GM21723 (cell line): ENCODE data around the gene IMMP2L.
A peak's percentile ranks its signal among the peaks of the same experiment; 100 is the strongest.

ENCODE experiments used
- ATAC-seq: cut with Tn5 transposase; IDR thresholded peaks from one replicate; pipeline ENCODE4 v1.9.1; 2021; ENCODE audit warnings: mild to moderate bottlenecking, moderate library complexity; ENCODE audit not compliant: unreplicated experiment

IMMP2L gene

GRCh38 chr7:111407258-111407657, 155.0 kb downstream of the IMMP2L start:
- ATAC-seq, result no peak

GRCh38 chr7:111405621-111406020, 156.7 kb downstream of the IMMP2L start:
- no peak for ATAC-seq

- ATAC-seq, result no peak
Measured at GRCh38 chr7:111401516-111401915, 160.8 kb downstream of the IMMP2L start.

GRCh38 chr7:111400088-111400487, 162.2 kb downstream of the IMMP2L start:
- no peak for ATAC-seq

GRCh38 chr7:111394891-111395290, 167.4 kb downstream of the IMMP2L start:
- ATAC-seq, result no peak

- ATAC-seq, result no peak
Measured at GRCh38 chr7:111393011-111393754, 169.1 kb downstream of the IMMP2L start.

- ATAC-seq, result no peak
Measured at GRCh38 chr7:111392294-111392693, 170.0 kb downstream of the IMMP2L start.

- no peak for ATAC-seq
Measured at GRCh38 chr7:111390000-111390399, 172.3 kb downstream of the IMMP2L start.

GRCh38 chr7:111388912-111389311, 173.4 kb downstream of the IMMP2L start:
- ATAC-seq, result peak; percentile 89

GRCh38 chr7:111388016-111388415, 174.3 kb downstream of the IMMP2L start:
- no peak for ATAC-seq

GRCh38 chr7:111384065-111384891, 178.0 kb downstream of the IMMP2L start:
- no peak for ATAC-seq

GRCh38 chr7:111383133-111383532, 179.2 kb downstream of the IMMP2L start:
- ATAC-seq, result no peak

- no peak for ATAC-seq
Measured at GRCh38 chr7:111381590-111381989, 180.7 kb downstream of the IMMP2L start.

- no peak for ATAC-seq
Measured at GRCh38 chr7:111380945-111381344, 181.3 kb downstream of the IMMP2L start.

- ATAC-seq, result no peak
Measured at GRCh38 chr7:111374027-111374426, 188.3 kb downstream of the IMMP2L start.

- ATAC-seq, result no peak
Measured at GRCh38 chr7:111371437-111371836, 190.9 kb downstream of the IMMP2L start.

- no peak for ATAC-seq
Measured at GRCh38 chr7:111370002-111370401, 192.3 kb downstream of the IMMP2L start.

GRCh38 chr7:111368381-111369065, 193.8 kb downstream of the IMMP2L start:
- ATAC-seq, result no peak

- ATAC-seq, result no peak
Measured at GRCh38 chr7:111364413-111364812, 197.9 kb downstream of the IMMP2L start.

- no peak for ATAC-seq
Measured at GRCh38 chr7:111363099-111363498, 199.2 kb downstream of the IMMP2L start.

GRCh38 chr7:111362506-111363054, 199.7 kb downstream of the IMMP2L start:
- ATAC-seq, result no peak
